IPS-NIHi7 (cell line): ENCODE measurements around the gene RBPJ.

Source experiments
- DNase-seq: peaks from one replicate; pipeline ENCODE4 v3.0.0; 2012; ENCODE audit warnings: mixed read lengths; ENCODE audit errors: extremely low spot score

RBPJ gene

DNA sequence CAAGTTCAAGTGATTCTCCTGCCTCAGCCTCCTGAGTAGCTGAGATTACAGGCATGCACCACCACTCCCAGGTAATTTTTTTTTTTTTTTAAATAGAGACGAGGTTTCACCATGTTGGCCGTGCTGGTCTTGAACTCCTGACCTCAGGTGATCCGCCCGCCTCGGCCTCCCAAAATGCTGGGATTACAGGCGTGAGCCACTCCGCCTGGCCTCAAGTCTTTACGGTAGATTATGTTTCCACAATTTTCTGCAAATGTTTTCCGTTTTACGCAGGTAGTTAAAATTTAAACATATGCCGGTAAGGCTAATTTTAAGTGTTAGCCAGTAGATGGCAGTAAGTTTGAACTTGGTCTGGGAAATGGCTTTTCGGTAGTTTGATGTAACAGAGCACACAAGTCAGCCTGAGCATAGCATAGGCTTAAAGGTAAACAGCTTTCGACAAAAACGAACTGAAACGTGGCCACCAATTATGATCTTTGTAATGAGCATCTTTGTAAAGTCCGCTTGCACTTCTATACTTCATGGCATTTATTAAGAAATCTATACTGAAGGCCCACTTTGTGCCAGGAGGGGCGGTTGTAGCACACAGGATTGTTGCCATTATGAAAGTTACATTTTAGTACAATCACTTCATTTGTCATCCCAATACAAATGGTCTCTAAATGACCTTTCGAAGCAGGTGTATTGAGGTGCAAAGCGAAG is 138.4 kb downstream of the RBPJ start:
- DNase-seq = peak; percentile 68

DNA sequence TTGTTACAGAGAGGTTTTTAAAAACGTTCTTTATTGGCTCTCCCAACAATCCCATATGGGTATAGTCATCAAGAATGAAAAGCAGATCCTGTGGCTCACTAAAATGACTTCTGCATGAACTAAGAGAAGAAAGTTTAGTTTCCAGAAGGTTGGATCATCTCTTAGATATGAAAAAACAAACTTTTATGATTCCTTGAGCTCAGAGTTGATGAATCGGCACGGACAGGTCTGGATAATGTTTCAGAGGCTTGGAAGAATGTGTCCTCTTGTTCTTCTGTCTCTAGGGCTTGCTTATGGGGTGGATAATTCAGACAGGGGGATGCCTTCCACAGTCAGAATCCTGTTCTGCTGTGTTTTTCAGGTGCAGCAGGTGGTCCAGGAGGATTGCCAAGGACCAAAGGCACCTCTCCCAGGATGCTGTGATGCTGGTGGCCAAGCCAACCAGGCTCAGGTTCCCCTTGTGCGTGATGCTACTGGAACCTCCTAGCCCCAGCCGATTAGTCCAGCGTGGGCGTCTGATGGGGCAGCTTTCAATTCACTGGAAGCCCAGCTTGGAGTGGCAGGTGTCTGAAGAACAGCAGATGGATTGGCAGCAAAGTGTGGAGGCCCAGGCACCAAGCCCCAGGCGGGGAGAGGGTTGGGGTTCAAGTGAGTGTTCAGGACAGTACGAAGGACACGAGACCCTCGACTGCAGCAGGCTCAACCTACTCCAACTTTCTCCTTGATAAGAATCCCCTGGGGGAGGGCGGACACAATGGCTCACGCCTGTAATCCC is 139.1 kb downstream of the RBPJ start:
- no peak for DNase-seq

DNA sequence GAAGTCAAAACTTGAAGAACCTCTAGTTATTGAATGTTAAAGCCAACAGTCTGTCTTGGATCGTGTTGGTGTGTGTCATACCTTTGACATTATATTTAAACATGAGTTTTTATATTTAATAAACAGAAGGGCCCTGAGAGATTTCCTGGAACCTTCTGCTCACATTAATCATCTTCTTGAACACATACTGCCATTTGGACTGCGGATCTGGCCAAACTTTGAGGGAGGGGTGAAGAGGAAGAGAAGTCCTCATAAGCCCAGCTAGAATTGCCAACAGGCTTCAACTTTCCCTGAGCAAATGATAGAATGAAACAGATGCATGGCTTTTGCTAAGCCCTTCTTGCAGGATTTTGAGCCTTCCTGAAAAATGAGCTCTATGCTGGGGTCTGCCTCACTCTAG is 142.1 kb downstream of the RBPJ start:
- DNase-seq = no peak

GRCh38 chr4:26463386-26463785 is 142.6 kb downstream of the RBPJ start:
- DNase-seq = no peak

- no peak for DNase-seq
These were observed 143.7 kb downstream of the RBPJ start for GRCh38 chr4:26464420-26465095.

- DNase-seq = no peak
These were observed 145.9 kb downstream of the RBPJ start for GRCh38 chr4:26466578-26467270.

DNA sequence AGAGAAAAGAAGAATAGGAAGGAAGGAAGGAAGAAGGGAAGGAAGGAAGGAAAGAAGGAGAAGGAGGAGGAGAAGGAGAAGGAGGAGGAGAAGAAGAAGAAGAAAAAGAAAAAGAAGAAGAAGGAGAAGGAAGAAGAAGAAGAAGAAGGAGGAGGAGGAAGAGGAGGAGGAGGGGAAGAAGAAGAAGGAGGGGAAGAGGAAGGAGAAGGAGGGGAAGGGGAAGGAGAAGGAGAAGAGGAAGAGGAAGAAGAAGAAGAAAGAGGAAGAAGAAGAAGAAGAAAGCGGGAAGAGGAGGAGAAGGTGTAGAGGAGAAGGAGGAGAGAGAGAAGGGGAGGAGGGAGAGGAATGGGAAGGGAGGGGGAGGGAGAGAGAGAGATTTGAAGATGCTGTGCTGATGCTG is 146.9 kb downstream of the RBPJ start:
- DNase-seq = no peak

DNA sequence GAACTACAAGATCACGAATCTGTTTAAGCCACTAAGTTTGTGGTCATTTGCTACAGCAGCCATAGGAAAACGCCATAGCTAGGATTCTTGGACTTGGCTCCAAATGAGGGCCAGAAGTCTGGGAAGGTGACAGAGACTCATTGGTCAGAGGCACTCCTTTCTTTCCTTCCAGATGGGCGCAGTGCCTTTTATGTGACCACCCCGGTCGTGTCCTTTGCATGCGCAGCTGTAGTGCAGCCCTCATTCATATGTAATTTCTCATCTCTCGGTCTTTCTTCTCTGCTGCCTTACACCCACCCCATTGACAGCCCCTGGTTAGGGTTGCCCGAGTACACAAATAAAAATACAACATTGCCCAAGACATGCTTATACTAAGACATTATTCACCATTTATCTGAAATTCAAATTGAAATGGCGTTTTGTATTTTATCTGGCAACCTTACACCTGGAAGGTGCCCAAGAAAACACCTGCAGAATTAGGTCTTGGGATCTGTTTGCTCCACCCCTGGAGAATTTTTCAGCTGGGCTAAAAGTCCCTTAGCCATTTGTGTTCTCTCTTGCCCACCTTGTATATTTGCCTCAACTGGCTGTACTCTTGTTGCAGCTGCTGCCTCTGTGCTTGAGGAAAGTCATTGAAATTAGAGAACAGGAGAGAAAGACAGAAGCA is 147.6 kb downstream of the RBPJ start:
- DNase-seq = no peak

DNA sequence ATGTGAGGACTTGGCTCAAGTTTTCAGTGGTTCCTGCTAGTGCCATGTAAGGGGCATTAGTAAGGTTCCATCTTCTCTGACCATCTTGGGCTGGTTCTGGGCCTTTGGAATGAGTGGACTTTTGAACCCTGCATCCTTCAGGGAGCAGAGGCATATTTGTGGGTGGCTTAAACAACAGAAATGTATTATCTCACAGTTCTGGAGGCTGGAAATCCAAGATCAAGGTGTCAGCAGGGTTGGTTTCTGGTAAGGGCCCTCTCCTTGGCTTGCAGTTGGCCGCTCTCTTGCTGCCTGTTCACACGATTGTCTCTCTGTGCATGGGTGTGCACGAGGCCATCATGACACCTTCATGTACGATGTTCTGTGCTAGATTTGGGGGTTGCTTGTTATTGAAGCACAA is 148.2 kb downstream of the RBPJ start:
- no peak for DNase-seq

DNA sequence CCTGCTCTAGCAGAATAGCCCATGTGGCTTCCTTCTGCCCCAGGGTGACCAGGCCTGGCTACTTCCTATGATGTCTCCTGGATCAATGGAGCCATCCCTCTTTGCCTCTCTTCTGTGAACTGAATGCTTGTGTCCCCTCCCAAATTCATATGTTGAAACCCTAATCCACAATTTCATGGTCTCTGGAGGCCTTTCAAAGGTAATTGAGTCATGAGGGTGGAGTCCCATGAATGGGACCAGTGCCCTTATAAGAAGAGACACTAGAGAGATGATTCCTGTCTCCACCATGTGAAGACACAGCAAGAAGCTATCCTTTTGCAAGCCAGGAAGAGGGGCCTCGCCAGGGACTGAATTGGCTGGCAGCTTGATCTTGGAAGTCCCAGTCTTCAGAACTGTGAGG is 151.1 kb downstream of the RBPJ start:
- no peak for DNase-seq

DNA sequence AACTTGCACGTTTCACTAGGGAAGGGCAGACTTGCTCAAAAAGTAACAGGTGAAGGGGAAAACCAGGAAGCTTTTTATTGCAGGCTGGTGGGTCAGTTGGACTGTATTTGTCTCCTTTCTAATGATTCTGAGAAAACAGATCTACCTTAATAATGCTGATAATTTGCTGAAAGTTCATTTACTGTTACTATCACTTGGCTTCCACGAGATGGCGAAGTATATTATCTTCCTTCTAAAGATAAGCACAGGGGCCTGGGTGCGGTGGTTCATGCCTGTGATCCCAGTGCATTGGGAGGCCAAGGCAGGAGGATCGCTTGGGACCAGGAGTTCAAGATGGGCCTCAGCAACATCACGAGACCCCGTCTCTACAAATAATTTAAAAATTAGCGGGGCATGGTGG is 153.1 kb downstream of the RBPJ start:
- DNase-seq = no peak

DNA sequence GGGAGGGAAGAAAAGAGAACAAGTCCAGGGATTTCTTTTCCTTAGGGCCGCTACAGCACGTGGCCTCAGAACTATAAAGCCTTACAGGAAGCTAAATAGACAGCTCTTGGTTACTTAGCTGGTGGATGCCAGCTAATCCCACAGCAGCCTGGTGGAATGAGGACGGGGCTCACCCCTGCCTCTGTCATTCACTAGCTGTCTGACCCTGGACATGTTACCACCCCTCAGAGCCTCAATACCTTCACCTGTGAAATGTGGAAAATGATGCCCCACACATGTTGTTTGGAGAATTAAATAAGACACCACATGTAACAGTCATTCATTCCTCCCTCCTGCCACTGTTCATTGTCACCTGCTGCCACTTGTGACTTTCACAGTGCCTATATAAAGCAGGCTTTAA is 153.7 kb downstream of the RBPJ start:
- DNase-seq = no peak

- no peak for DNase-seq
These were observed 154.9 kb downstream of the RBPJ start for GRCh38 chr4:26475716-26476115.

DNA sequence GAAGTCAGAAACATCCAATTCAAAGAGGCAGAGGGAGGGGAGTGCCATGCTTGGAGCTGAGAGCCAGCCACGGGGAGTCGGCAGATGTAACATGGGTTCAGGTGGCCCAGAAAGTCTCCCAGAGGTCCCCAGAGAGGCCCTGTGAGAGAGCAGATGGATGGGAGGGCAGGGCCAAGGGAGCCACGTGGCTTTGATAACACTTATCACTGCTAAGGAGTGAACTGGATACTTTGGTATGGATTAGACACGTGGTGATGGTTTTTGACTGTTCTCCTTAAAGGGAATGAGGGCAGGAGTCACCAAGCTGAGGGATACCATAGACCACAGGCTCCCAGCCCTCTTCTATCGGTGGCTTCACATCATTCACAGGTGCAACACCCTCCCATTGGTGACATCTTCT is 155.7 kb downstream of the RBPJ start:
- no peak for DNase-seq

DNA sequence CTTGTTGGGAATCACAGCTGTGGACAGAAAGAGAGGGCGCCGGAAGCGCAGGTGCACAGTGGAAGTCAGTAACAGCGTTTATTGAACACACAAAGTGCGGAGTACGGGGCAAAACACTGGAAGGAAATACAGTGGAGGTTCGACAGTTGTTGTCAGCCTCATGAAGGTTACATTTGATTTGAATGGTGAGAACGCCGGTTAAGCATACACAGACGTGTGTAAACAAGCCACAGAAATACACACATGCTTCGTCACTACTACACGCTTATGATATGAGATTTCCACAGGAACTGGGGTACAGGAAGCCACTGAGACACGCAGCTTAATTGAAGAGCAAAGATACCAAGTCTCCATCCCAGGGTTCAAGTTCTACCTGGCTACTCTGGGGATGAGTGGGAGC is 157.5 kb downstream of the RBPJ start:
- no peak for DNase-seq

GRCh38 chr4:26482508-26483462 is 162.0 kb downstream of the RBPJ start:
- DNase-seq = no peak

- DNase-seq = no peak
These were observed 163.3 kb downstream of the RBPJ start for GRCh38 chr4:26484032-26484515.

DNA sequence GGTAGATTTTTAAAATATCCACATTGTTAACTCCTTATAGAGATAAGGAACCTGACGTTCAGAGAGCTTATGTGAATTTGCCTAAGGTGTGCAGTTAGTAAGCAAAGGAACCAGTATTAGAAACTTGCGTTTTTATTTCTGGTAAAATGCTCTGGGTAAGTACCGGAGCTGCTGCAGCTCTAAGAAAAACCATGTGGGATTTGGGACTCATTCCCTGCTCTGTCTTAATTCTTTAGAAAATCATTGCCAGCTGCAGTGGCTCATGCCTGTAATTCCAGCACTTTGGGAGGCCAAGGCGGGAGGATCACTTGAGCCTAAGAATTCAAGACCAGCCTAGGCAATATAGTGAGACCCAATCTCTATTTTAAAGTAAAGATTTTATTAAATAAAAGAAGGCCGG is 163.7 kb downstream of the RBPJ start:
- no peak for DNase-seq
